ENCODE results near the gene GLIS1. TPM values are rescaled to one million over a fixed set of nuclear protein-coding genes. Genes with fewer than 3 reads are reported as not detected.

The GLIS1 gene
- total RNA-seq, result under 1 TPM in 4 of 10 donors, not detected in 6; 0.09 to 0.10 (median 0.09) TPM
- polyA plus RNA-seq, result under 1 TPM in 1 of 2 donors, not detected in 1; 0.06 TPM
- long read RNA-seq, donor 1, result 0 reads
- long read RNA-seq, donor 2, result 0 reads
- long read RNA-seq, donor 3, result 0 reads

GRCh38 chr1:53739109-53739681 is at the start of gene GLIS1:
Gene GLIS1 (minus strand): TSS chr1:53739164. CDS start chr1:53738064, 1,100 bp downstream.
- DNase-seq (peak; percentile 80 to 86), ATAC-seq (peak; percentile 96 to 99 (median 97))
- TF ChIP-seq CTCF (IDR thresholded peaks at IDR 0.05), result no peak
- intact Hi-C loops (cut with DNase I), result no loop called here
- Histone ChIP-seq H3K9me3 (peaks cover 0 to 4% (median 0%) of the 10 kb centered on the region in 11 donors), H3K4me1 (peaks cover 7 to 19% (median 18%) of the 10 kb centered on the region in 9 donors), H3K27ac (peak within 1 kb of the TSS in 2 of 10 donors; percentile 28 to 53), H3K27me3 (peaks cover 0 to 95% (median 70%) of the 10 kb centered on the region in 7 donors), H3K36me3 (no peaks in the 10 kb centered on the region), H3K4me3 (peak within 1 kb of the TSS; percentile 50 to 76 (median 65))
- WGBS, 2 donors, result 0 to 1% methylated on average over 48 to 73 of the region's 73 CpGs

- Histone ChIP-seq H3K9me3 (no peaks in the 10 kb centered on the region), H3K27ac (no peak overlapping the region), H3K4me3 (no peak overlapping the region), H3K27me3 (no peaks in the 10 kb centered on the region), H3K36me3 (peaks cover 0 to 88% (median 8%) of the 10 kb centered on the region in 9 donors), H3K4me1 (no peaks in the 10 kb centered on the region)
- no peak for TF ChIP-seq CTCF (IDR thresholded peaks at IDR 0.05)
- 97% methylated on average over 3 of the region's 3 CpGs for WGBS, 2 donors
- ATAC-seq, result no peak
- DNase-seq, result no peak
- intact Hi-C loops (cut with DNase I), result no loop called here
Observed at GRCh38 chr1:53787655-53788054, 48.7 kb upstream of the GLIS1 start.

GRCh38 chr1:53783056-53783455 is 44.1 kb upstream of the GLIS1 start:
- no peaks in the 10 kb centered on the region for H3K4me1 ChIP-seq
- TF ChIP-seq CTCF (IDR thresholded peaks at IDR 0.05), result no peak
- no peaks in the 10 kb centered on the region for H3K9me3 ChIP-seq
- no peak for DNase-seq
- H3K27me3 ChIP-seq, result no peaks in the 10 kb centered on the region
- WGBS, 2 donors, result 94 to 97% methylated on average over 1 of the region's 1 CpG
- H3K36me3 ChIP-seq, result peaks cover 0 to 81% (median 8%) of the 10 kb centered on the region in 9 donors
- no peak overlapping the region for H3K4me3 ChIP-seq
- H3K27ac ChIP-seq, result no peak overlapping the region
- ATAC-seq, result no peak
- intact Hi-C loops (cut with DNase I), result no loop called here

- DNase-seq, result no peak
- ATAC-seq, result no peak
- Histone ChIP-seq H3K4me1 (no peaks in the 10 kb centered on the region), H3K36me3 (peaks cover 0 to 81% (median 3%) of the 10 kb centered on the region in 9 donors), H3K27me3 (no peaks in the 10 kb centered on the region), H3K27ac (no peak overlapping the region), H3K9me3 (no peaks in the 10 kb centered on the region), H3K4me3 (no peak overlapping the region)
- TF ChIP-seq CTCF (IDR thresholded peaks at IDR 0.05), result no peak
- intact Hi-C loops (cut with DNase I), result no loop called here
- WGBS, 2 donors, result 94 to 99% methylated on average over 3 of the region's 3 CpGs
Observed at GRCh38 chr1:53781654-53782053, 42.7 kb upstream of the GLIS1 start.
